ENCODE data around the gene MTR.

Gene MTR

GRCh38 chr1:236864996-236865817 is 70.1 kb downstream of the MTR start:
- Histone ChIP-seq H3K9ac (ENCODE audit: low read length) (no peak overlapping the region), H3K27me3 (ENCODE audit: low read length) (no peaks in the 10 kb centered on the region), H4K20me1 (ENCODE audit: low read depth, low read length) (no peaks in the 10 kb centered on the region), H3K27ac (ENCODE audit: low read depth, low read length) (no peak overlapping the region), H3K79me2 (ENCODE audit: insufficient read depth, low read length) (no peaks in the 10 kb centered on the region), H3K36me3 (ENCODE audit: low read length) (peaks cover 18% of the 10 kb centered on the region; the same call in 1 of the 2 replicates), H3K9me2 (replicated peaks; ENCODE audit: insufficient read depth, low read length) (no peaks in the 10 kb centered on the region), H3F3A (ENCODE audit: insufficient read depth) (no peaks in the 10 kb centered on the region), H2AFZ (ENCODE audit: low read depth, low read length, severe bottlenecking) (no peak overlapping the region), H3K4me2 (ENCODE audit: low read depth, low read length, poor library complexity, severe bottlenecking) (no peak overlapping the region), H3K4me3 (ENCODE audit: insufficient read depth, low read length, poor library complexity, severe bottlenecking) (no peak overlapping the region), H3K9me3 (ENCODE audit: insufficient read depth, low read length) (no peaks in the 10 kb centered on the region)
- TF ChIP-seq CTCF (IDR thresholded peaks at IDR 0.05; ENCODE audit: insufficient read depth, low read length, poor library complexity, severe bottlenecking) (no peak), EZH2phosphoT487 (conservative IDR thresholded peaks at IDR 0.05; ENCODE audit: low read length) (no peak)

- Histone ChIP-seq H3K79me2 (ENCODE audit: insufficient read depth, low read length) (no peaks in the 10 kb centered on the region), H3K27ac (ENCODE audit: low read depth, low read length) (no peak overlapping the region), H3K36me3 (ENCODE audit: low read length) (peaks cover 17% of the 10 kb centered on the region; the same call in 1 of the 2 replicates), H3K4me3 (ENCODE audit: insufficient read depth, low read length, poor library complexity, severe bottlenecking) (no peak overlapping the region), H3K27me3 (ENCODE audit: low read length) (no peaks in the 10 kb centered on the region), H2AFZ (ENCODE audit: low read depth, low read length, severe bottlenecking) (no peak overlapping the region), H3K4me2 (ENCODE audit: low read depth, low read length, poor library complexity, severe bottlenecking) (no peak overlapping the region), H3K9me3 (ENCODE audit: insufficient read depth, low read length) (no peaks in the 10 kb centered on the region), H3F3A (ENCODE audit: insufficient read depth) (no peaks in the 10 kb centered on the region), H3K9me2 (replicated peaks; ENCODE audit: insufficient read depth, low read length) (no peaks in the 10 kb centered on the region), H4K20me1 (ENCODE audit: low read depth, low read length) (no peaks in the 10 kb centered on the region), H3K9ac (ENCODE audit: low read length) (no peak overlapping the region)
- no peak for TF ChIP-seq EZH2phosphoT487 (conservative IDR thresholded peaks at IDR 0.05; ENCODE audit: low read length)
- TF ChIP-seq CTCF (IDR thresholded peaks at IDR 0.05; ENCODE audit: insufficient read depth, low read length, poor library complexity, severe bottlenecking) = no peak
Measured at GRCh38 chr1:236865818-236866155, 70.7 kb downstream of the MTR start.

- no peak overlapping the region for H3K4me3 ChIP-seq (ENCODE audit: insufficient read depth, low read length, poor library complexity, severe bottlenecking)
- H3K27me3 ChIP-seq (ENCODE audit: low read length) = no peaks in the 10 kb centered on the region
- H3K79me2 ChIP-seq (ENCODE audit: insufficient read depth, low read length) = no peaks in the 10 kb centered on the region
- no peaks in the 10 kb centered on the region for H3K9me2 ChIP-seq (replicated peaks; ENCODE audit: insufficient read depth, low read length)
- no peaks in the 10 kb centered on the region for H4K20me1 ChIP-seq (ENCODE audit: low read depth, low read length)
- no peaks in the 10 kb centered on the region for H3K9me3 ChIP-seq (ENCODE audit: insufficient read depth, low read length)
- peaks cover 8% of the 10 kb centered on the region; the same call in 1 of the 2 replicates for H3K36me3 ChIP-seq (ENCODE audit: low read length)
- H2AFZ ChIP-seq (ENCODE audit: low read depth, low read length, severe bottlenecking) = no peak overlapping the region
- no peak overlapping the region for H3K4me2 ChIP-seq (ENCODE audit: low read depth, low read length, poor library complexity, severe bottlenecking)
- H3K27ac ChIP-seq (ENCODE audit: low read depth, low read length) = no peak overlapping the region
- H3K9ac ChIP-seq (ENCODE audit: low read length) = no peak overlapping the region
- TF ChIP-seq CTCF (IDR thresholded peaks at IDR 0.05; ENCODE audit: insufficient read depth, low read length, poor library complexity, severe bottlenecking) (peak; percentile 82), EZH2phosphoT487 (conservative IDR thresholded peaks at IDR 0.05; ENCODE audit: low read length) (no peak)
- H3F3A ChIP-seq (ENCODE audit: insufficient read depth) = no peaks in the 10 kb centered on the region
Measured at GRCh38 chr1:236868625-236869467, 73.8 kb downstream of the MTR start.

Data from SU-DHL-6 (cell line).